GM12891 (cell line): ENCODE data around the gene DBET.
"Not testable (repeated sequence)": the region's sequence is repeated elsewhere in the genome, so short reads cannot be mapped to it uniquely, and the experiment has no call there.

Experiments
- PAX5 ChIP-seq: IDR thresholded peaks from 2 replicates; pipeline ENCODE4 v1.6.1; 2011; ENCODE audit warnings: low read length, moderate library complexity, mild to moderate bottlenecking; ENCODE audit not compliant: insufficient read depth, severe bottlenecking
- POLR2A ChIP-seq: IDR thresholded peaks from 2 replicates; pipeline ENCODE4 v1.6.1; 2011; ENCODE audit warnings: low read depth, low read length, control low read depth
- POLR2AphosphoS5 ChIP-seq: IDR thresholded peaks from 2 replicates; pipeline ENCODE4 v1.6.1; 2011; ENCODE audit warnings: low read depth, low read length, control low read depth
- TAF1 ChIP-seq: IDR thresholded peaks from 2 replicates; pipeline ENCODE4 v1.6.1; 2011; ENCODE audit warnings: low read depth, low read length, control low read depth

- not testable (repeated sequence) for TF ChIP-seq POLR2A, TAF1, PAX5, POLR2AphosphoS5
Measured at GRCh38 chr4:190022614-190023281, 41.6 kb upstream of the DBET start.
